Measurements from ENCODE around the gene RAE1.

Gene RAE1

DNA sequence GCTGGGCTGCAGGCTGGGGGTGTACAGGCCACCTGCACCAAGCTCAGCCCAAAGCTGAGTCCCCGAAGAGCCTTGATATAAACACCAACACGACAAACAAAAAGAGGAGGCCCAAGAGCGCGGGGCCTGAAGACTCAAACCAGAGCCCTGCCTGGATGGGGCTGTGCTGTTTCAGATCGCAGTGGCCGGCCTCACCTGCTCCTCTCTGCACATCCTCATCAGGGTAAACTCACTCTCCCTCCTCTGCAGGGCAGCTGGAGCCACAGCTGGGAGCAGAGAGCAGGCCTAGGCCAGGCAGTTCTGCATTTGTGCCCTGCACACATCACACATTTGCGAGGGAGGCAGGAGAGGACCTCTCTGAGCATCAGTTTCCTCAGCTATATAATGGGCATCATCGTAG is 36.4 kb downstream of the RAE1 start:
- in situ Hi-C loops (cut with MboI; ENCODE audit: low sequenced_read_pairs) = no loop called here

DNA sequence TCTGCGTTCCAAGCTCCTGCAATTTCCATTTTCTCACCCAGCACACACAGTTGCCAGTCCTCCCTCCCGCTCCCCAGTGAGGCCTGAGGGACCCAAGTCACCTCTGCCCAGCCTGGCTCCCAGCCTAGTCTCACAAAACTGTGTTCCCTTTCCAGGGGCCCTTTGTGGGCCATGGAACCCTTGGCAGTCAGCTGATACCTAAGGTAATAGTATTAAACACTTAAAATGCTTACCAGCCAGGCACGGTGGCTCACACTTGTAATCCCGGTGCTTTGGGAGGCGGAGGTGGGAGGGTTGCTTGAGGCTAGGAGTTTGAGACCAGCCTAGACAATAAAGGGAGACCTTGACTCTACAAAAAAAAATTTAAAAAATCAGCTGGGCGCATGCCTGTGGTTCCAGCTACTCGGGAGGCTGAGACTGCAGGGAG is 36.9 kb downstream of the RAE1 start:
- in situ Hi-C loops (cut with MboI; ENCODE audit: low sequenced_read_pairs) = no loop called here

DNA sequence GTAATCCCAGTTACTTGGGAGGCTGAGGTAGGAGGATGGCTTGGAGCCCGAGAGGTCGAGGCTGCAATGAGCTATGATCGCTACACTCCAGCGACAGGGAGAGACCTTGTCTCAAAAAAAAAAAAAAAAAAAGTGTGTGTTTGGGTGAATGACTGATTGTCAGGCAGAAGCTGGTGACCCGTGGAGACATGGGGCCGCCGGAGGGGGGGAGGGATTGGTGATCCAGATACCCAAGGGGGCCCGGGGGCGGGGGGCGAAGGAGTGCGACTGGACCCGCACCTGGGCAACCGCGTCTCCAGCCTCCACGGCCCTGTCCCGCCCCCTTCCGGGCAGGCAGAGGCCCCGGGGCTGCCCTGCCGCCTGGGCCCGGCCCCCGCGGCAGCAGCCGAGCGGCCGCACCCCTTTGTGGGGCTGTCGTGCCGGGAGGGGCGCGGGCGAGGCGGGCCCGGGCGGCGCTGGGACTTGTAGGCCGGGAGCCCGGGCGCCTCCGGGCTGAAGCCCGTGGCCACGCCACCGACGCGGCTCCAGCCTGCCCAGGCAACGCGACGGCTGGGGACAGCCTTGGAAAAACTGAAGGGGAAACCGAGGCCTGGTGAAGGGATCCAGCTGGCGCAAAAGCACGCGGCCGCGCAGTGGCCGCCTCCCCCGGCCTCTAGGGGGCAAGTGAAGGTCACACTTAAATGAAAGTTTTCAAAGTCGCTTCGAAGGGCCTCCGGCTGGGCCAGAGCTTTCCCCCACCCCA is 38.1 kb downstream of the RAE1 start:
- in situ Hi-C loops (cut with MboI; ENCODE audit: low sequenced_read_pairs) = no loop called here

GRCh38 chr20:57389695-57390603 is 38.9 kb downstream of the RAE1 start:
- in situ Hi-C loops (cut with MboI; ENCODE audit: low sequenced_read_pairs) = no loop called here

DNA sequence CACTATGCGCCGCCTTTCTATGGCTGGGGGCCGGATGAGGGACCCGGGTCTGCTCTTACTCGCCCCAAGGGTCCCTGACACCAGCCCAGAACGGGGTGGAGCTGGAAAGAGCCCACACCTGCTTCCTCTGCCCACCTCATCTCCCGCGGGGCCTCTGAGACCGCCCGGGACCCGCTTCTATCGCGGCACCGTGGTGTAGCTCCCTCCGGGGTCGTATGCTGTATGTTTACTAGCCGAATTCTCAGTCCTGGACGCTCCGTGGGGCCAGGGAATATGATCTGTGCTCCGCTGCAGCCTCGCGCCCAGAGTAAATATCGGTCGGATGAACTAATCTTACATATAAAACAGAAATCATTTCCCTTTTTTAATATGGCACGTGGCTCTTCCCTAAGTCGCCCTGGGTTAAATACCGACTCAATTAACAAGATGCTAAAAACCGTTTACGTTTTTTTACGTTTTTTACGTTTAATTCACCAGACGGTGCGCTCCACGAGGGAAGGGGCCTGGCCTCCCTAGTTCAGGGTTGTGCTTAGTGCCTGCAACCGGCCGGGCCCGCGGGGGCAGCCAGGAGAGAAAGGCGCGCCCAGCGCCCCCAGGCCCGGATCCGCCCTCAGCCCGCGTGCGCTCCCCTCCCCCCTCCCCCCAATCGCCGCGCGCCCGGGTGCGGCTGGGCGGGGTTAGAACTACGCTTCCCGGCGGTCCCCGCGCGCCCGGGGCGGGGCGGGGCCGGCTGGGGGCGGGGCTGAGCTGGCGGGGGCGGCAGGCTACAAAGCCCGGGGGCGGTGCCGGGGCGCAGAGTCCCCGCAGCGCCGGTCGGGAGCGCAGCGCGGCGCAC is 39.8 kb downstream of the RAE1 start, which contains the start of gene RBM38:
TSS of gene RBM38 (plus strand) at position 793 of the 835 bp plus-strand sequence. CDS start 186 bp downstream, outside the sequence.
- in situ Hi-C loops (cut with MboI; ENCODE audit: low sequenced_read_pairs) = no loop called here

- in situ Hi-C loops (cut with MboI; ENCODE audit: low sequenced_read_pairs) = no loop called here
These were observed 40.6 kb downstream of the RAE1 start for GRCh38 chr20:57391439-57392301.

DNA sequence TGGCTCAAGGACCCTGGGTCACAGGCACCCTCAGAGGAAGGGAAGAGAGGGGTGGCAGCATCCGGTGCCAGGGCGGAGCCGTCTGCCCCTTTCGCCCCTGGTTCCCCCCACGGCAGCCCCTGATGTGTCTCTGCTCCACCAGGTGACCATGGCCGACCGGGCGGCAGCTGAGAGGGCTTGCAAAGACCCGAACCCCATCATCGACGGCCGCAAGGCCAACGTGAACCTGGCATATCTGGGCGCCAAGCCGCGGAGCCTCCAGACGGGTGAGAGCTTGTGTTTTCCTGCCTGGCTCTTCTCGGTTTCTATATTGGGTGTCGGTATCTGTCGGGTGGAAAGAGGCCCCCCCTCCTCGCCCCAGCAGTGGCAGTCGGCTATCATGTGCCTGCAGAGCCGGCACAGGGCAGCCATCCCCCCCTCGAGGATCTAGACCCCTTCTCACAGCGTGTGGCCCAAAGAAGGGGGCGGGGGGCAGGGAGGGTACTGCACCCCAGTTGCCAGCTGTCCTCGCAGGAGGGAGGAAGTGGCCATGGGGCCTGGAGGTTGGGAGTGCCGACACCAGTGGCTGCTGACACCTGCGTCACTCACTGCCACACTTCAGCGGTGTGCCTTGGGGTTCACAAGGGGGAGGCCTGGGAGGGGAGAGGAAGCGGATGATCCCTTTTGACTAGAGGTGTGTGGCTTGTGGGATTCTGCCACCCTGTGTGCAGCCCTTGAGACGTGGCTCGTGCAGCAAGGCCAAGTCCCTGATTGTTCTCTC is 41.6 kb downstream of the RAE1 start:
- in situ Hi-C loops (cut with MboI; ENCODE audit: low sequenced_read_pairs) = no loop called here

GRCh38 chr20:57393321-57394120 is 42.5 kb downstream of the RAE1 start:
- in situ Hi-C loops (cut with MboI; ENCODE audit: low sequenced_read_pairs) = no loop called here

DNA sequence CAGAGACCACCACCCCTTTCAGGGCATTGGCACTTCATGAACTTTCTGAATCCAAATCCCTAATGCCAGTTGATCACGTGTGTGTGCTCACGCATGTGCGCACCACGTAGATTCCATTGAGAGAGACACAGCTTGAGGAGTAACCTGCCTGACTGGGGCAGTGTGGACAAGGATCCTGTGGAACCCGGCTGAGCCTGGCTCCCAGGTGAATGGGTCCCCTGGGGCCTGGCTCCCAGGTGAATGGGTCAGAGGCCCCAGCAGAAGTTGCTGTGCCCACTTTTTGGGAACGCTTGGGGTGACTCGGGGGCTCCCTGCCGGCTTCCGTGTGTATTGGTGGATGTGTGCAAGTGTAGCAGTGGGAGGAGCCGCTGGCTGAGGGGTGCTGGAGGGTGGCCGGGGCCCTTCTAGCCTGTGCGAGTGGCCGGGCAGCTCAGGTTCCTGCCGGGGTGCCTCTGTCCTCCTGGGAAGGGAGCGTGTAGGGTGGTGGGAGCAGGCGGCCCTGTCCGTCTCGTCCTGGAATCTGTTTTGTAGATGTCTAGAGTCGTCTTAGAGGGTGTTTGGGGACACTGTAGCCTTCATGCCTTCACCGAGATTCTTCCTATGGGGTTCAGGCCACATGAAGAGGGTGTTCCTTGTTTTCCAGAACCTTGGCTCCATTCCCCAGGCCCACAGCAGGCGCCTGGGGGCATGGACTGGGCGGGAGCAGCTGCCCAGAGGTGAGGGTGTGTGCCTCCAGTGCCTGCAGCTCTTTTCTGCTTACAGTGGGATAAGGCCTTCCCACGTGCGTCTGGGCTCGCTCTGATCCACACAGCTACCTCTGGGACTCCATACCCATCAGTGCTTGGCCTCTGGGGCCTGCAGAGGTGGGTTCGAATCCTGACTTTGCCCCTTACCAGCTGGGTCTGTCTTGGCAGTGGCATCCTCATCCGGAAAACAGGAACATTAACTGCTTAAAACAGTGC is 43.3 kb downstream of the RAE1 start:
- in situ Hi-C loops (cut with MboI; ENCODE audit: low sequenced_read_pairs) = no loop called here

DNA sequence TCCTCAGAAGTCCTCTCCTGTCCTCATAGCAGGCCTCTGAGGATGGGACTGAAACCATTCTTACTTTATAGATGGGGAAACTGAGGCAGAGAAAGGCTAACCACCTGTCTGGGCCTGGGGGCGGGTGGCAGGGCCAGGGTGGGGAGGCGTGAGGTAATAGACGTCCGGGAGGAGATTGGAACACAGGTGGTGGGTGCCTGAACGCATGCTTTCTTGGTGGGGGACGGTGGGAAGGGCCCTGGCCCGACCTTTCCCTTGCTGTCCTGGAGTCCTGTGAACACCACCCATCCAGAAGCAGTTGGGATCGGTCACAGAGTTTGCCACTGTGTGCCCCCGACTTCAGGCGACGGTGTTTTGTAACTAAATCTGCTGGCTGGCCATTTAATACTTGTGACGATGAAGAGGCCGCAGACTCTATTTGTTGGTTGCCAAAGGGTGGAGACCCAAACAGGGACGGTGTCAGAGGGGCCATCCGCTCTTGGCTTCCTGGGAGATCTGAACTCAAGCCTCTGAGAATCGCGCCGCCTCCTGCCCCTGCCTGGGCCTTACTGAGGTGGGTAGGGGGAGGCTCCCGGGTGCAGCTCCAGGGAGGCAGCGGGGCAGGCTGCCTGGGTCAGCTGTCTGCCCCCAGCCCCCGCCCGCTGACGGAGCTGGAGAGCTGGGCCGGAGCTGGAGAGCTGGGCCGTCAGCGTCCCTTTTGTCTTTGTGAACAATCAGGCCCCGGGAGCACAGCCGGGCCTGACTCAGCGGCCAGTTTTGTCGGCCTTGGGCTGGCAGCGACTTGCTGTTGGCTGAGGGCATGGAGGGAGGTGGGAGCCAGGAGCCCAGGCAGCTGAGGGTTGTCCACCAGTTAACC is 44.3 kb downstream of the RAE1 start:
- in situ Hi-C loops (cut with MboI; ENCODE audit: low sequenced_read_pairs) = no loop called here

- in situ Hi-C loops (cut with MboI; ENCODE audit: low sequenced_read_pairs) = no loop called here
These were observed 45.3 kb downstream of the RAE1 start for GRCh38 chr20:57396212-57396983.

DNA sequence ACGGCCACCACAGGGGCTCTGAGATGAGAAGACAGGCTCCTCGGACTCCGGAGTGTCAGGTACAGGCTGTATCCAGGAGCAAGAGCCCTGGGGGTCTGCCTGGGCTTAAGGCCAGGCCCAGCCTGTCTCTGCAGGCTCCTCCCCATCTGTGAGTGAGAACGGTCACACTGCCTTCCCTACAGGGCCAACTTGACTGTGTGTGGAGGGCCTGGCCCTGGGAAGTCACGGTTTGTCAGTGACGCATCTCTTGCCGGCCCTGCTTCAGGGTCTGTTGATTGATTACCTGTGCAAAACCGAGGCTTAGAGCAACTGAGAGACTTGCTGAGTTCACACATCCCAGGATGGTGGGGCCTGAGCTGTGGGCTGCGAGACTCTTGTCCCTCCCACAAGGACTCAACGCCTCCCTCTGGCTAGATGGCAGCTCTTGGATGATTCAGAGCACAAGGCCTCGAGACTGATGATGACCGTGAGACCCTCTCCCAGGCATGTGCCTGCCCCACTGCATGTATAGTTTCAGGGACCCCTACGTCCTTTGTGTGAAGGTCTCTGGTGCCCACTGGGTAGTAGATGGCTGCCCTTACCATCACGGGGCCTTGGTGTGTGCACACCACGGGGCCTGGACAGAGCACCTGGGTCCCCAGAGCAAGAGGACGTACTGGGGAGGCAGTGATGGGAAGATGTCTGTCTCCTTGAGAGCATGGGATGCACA is 46.1 kb downstream of the RAE1 start:
- in situ Hi-C loops (cut with MboI; ENCODE audit: low sequenced_read_pairs) = no loop called here

- in situ Hi-C loops (cut with MboI; ENCODE audit: low sequenced_read_pairs) = no loop called here
These were observed 46.6 kb downstream of the RAE1 start for GRCh38 chr20:57397693-57398108.

DNA sequence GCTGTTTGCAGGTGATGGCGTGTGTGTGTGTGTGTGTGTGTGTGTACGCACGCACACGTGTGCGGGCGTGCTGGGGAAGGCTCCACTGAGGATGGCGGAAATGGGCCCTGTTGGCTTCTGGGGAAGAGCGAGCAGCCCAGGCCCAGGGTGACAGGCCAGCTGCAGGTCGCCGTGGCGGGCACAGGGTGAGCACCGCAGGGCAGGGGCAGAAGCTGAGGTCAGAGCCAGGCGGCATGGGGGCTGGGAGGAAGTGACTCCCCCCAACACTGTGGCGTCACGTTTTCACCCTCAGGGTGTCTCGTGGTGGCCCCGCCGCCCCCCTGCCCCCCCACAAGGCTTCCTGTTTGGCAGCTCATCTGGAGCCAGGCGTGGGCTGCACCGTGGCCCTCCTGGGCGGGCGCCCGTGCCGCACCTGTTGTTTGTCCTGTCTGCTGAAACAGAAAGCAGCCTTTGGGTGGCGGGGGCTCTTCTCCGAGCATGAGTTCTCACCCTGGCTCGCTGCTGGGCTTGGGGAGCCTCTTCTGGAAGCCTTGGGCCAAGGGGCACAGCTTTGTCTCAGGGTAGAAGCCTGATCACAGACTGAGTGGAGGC is 47.3 kb downstream of the RAE1 start:
- in situ Hi-C loops (cut with MboI; ENCODE audit: low sequenced_read_pairs) = no loop called here
